Mucosa of gallbladder (tissue), 1 donor: ENCODE measurements around the gene PFN1. TPM values are rescaled to one million over a fixed set of nuclear protein-coding genes. Genes with fewer than 3 reads are reported as not detected.

Experiments
- DNase-seq: peaks from one replicate; pipeline ENCODE4 v3.0.0-alpha.2; 2020; ENCODE audit warnings: low spot score
- total RNA-seq: library from RNA; stranded (reverse); gene quantifications from one replicate; pipeline ENCODE4 v1.2.1, GENCODE V29; 2021
- donor health status: DM: no; HTN: no; CAD: no.

PFN1 gene
- total RNA-seq, 1 donor from 2014 or later, result 484 TPM

DNA sequence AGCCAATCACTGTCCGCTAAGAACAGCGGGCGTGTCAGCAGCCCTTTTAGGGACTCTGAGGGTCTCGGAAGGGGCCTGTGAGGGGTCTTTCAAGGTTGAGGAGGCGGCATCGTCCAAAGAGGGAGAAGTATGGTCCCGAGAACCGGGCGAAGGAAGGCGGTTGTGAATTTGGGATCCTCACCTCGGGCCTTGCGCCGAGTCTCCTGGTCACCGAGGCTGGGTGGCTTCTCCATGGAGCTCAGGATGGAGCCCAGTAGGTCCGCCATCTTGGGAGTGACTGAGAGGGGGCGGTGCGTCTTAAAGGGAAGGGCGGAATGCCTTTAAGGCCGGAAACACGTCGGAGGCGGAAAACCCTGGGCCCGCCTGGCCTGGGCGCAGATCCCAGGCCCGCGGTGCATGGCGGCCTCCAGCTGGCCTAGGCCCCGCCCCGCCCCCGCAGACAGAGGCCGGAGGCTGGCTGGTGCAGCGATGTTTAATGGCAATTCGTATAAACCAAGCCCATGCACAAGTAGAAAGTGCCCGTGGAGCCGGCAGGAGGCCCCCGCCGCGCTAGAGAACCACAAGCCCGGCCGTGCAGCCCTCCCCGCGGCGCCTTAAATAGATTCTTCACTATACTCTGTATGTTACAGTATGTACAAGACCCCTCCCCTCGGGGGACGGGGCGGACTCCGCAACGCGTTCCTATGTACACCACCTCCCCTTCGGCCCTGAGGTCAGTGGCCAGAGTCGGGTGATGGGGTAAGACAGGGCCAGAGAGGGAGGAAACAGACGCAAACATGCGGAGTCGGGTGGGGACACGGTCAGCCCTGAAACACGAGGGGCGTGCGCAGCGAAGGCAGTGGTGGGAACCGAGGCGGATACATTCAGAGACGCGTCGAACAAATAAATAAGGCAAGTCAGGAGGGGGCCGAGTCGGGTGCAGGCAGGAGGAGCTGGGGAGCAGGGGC, 19.5 kb upstream of the PFN1 start, which contains the start of gene SPAG7:
Gene SPAG7, minus strand, starts transcription at position 279 of the 947 bp plus-strand sequence. Its CDS starts 13 bp downstream, at position 266.
- DNase-seq, result peak; percentile 96

DNA sequence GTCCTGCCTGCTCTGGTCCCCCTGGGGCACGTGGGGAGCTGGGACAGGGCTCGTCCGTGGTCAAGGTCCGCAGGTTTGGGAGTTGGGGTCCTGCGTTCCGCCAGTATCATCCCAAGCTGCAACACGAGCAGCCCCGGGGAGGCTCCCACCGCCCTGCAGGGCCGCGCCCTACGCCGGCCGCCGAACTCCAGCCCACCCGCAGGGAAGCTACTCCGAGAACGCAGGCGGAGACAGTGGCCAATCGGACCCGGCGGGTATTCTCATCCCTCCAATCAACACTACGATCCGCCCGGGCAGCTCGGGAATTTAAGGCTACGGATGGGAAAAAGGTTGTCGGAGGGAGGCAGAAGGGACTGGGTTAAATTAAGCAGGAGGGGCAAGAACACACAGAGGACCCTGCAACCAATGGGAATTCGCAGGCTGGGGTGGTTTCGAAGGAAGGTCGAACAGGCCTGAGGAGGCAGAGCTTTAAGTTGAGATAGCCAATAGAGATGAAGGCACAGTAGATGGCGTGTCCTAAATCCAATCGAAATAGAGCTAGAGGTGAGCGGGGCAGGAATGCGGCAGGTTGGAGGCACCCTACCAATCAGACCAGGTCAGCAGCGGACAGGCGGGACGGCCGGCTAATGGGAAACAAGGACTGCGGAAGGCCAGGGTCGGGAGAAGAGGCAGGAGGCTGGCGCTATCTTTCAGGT, 18.7 kb upstream of the PFN1 start:
- peak; percentile 99 for DNase-seq

DNA sequence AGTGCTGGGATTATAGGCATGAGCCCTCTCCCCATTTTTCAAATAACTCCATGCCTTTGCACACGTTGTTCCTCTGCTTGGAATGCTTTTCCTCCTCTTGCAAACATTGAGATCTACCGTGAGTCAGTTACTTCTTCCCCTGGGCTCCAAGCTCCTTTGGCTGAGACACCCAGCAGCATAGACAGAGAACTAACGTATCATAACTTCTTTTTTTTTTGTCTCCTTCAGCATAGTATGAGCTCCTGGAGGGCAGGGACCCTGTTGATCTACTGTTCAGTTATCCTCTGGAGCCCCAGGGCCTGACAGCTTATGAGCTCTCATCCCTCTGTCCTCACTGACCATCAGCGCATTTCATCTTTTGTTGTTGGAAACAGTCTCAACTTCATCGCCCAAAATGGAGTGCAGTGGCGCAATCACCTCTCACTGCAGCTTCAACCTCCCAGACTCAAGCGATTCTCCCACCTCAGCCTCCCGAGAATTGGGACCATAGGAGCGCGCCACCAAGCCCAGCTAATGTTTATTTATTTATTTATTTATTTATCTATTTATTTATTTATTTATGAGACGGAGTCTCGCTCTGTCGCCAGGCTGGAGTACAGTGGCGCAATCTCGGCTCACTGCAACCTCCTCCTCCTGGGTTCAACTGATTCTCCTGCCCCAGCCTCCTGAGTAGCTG, 17.1 kb upstream of the PFN1 start:
- no peak for DNase-seq

DNA sequence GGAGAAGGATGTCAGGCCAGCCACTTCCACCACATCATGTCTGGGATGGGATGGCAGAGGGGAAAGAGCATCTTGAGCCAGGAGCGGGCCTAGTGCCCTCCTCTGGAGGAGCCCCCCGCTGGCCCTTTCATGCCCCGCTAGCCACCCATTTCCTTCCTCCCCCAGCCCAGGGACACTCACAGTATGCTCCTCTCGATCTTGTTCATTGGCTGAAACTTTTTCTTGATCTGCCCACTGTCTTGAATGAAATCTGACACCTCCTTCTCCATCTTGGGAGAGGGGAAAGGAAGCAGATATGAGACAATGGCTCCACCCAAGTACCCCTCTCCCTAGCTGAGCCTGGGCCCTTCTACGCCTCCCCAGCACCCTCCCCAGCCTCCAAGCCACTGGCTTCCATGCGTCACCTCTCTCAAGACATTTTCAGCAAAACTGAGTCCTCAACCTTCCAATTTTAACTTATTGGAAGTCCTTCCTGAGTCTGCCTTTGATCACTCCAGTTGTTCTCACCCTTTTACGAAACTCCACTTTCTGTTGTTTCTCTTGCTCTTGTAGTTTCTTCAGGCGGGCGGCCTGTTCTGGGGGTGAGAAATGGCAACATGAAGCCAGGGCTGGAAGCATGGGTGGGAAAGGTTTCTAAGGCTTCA, 12.1 kb upstream of the PFN1 start:
- DNase-seq, result no peak

DNA sequence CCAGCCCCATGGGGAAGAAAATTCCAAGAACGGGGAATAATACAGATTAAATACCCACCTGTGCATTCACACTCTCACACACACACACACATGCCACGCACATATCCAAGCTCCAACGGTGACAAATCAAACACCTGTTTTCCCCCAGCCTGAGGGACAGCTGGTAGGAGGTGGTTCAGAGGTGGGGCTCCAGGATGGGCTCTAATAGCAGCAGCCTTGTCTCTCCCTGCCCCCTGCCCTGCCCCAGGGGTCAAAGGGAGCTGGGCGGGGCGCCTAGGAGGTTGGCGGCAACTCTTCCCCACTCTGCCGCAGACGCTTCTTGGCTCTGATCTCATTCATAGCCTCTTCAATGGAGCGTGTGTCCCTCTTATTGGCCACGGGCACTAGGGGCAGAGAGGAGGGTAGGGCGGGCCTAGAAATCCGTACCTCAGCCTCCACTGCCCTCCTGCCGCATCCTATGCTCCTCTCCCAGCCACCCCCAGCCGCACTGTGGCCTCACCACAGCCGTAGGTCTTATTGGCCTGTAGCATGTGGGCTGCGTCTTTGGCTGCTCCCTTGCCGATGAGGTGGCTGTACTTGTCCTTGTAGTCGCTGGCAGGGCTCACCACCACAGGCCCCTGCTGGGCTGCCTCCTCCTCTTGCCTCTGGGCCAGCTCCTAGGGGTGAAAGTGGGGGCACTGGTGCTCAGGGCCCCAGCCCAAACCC, 11.1 kb upstream of the PFN1 start:
- DNase-seq, result no peak

DNA sequence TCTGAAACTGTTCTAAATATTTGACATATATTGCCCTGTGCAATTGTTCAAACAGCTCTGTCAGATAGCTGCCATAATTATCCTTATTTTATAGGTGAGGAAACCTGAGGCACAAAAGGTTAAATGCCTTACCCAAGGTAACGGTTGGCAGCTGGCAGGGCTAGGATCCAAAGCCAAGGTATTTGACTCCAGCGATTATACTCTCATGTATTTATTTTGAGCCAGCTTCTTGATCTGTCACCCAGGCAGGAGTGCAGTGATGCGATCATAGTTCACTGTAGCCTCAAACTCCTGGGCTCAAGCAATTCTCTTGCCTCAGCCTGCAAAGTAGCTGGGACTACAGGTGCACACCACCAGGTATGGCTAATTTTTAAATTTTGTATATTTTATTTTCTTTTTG, 9.8 kb upstream of the PFN1 start:
- no peak for DNase-seq

DNA sequence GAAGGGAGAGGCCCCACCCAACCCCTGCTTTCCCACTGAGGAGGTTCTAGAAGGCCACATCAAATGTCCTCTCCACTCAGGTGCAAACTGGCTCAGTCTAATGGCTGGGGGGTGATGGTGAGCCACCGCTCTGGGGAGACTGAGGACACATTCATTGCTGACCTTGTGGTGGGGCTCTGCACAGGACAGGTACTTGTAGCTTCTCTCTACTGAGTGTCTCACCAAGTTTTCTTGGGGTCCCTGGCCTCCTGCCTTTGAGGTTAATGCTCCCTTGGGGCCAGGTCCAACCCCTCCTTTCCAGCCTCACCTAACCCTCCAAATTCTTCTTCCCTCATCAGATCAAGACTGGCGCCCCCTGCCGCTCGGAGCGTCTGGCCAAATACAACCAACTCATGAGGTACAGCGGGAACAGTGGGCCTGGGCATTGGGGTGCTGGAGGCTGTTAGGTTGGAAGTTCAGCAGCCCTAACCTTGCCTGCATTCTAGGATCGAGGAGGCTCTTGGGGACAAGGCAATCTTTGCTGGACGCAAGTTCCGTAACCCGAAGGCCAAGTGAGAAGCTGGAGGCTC, 8.2 kb upstream of the PFN1 start:
- DNase-seq, result no peak

DNA sequence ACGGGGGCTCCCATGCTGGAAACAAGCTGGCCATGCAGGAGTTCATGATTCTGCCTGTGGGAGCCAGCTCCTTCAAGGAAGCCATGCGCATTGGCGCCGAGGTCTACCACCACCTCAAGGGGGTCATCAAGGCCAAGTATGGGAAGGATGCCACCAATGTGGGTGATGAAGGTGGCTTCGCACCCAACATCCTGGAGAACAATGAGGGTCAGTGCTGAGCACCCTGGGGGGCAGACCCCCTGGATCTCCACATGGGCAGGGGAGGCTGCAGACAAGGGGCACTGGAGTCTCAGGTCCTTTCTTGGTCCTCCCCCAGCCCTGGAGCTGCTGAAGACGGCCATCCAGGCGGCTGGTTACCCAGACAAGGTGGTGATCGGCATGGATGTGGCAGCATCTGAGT, 6.8 kb upstream of the PFN1 start:
- DNase-seq, result no peak

DNA sequence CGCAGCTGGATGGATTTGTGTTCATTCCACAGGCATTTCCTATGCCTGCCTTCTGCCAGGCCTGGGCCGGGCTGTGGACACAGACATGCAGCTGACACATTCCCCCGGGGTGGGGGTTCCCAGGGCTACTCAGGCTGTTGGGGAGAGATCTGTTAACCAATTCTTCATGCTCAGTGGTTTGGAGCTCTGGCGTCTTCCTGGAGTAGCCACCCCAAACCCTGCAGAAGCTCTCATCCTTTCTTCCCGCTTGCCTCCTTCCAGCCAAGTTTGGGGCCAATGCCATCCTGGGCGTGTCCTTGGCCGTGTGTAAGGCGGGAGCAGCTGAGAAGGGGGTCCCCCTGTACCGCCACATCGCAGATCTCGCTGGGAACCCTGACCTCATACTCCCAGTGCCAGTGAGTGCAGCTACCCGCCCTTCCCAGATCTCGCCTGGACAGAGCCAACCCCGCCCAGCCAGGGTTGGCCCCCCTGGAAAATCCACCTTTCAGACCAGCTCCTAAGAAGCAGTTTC, 5.2 kb upstream of the PFN1 start:
- no peak for DNase-seq

DNA sequence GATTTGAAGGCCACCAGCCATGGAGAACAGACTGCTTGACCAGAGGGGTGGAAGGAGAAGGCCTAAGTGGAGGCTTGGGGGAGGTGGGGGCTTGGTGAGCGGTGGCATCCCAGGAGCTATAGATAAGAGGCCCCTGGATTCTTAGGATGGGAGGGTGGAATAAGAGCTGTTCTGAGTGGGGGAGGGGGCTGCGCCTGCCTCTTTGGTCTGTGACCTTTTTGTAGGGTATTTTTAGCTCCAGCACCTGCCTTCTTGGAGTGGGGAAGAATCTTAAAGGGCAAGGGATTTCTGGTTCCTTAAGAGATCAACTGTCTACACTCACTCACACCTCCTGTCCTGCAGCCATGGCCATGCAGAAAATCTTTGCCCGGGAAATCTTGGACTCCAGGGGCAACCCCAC, 3.2 kb upstream of the PFN1 start:
- no peak for DNase-seq

DNA sequence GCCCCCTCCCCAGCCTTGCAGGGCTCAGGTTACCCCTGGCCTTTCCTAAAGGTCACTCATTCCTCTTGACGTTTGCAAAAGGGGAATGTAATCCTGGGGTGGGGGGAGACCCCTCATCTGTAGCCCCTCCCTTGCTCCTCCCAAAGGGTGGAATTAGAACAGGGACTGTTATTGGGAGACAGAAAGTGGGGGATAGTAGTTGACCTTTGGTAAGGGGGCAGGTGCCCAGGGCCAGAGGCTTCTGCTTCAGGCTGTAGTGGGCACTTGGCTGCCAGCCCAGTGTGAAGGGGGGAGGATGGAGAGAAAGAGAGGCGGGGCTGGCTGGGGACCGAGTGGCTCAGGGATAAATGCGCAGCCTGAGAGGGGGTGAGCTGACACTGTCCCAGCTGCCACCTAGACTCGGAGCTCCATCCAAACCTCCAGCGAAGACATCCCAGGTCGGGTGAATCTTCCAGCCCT, 2.4 kb upstream of the PFN1 start, which contains the start of gene ENO3:
Gene ENO3, plus strand, starts transcription at position 374 of the 459 bp plus-strand sequence. CDS start 711 bp downstream, outside the sequence.
- DNase-seq, result no peak

DNA sequence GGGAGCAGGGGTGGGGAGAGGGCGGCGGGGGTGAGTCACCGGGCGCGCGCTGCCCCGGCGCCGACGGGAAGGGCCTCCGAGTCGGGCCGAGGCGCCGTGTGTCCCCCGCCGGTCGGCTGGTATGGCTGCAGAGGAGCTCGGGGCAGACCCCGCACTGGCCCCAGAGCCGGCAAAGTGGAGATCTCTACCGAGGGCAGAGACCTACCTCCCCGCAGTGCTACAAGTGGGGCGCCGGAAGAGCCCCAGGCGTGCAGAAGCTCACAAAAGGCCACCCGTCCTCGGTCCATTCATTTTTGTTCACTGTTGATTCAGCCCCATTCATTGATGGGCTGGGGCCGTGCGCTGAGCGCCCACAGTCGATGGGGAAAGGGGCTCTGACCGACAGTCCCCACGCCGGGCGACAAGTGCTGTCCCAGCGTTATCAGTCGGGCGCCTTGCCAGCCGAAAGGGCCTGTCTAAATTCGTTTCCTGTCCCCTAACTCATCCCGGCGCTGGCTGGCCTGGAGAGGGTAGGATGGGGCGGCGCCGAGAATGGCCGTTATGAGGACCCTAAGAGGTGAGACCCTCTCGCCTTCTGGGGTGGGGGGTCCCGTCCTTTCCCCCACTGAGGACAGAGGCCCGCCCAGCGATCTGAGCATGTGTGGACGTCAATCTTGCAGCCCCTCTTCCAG, 1.9 kb upstream of the PFN1 start:
- DNase-seq, result peak; percentile 37

DNA sequence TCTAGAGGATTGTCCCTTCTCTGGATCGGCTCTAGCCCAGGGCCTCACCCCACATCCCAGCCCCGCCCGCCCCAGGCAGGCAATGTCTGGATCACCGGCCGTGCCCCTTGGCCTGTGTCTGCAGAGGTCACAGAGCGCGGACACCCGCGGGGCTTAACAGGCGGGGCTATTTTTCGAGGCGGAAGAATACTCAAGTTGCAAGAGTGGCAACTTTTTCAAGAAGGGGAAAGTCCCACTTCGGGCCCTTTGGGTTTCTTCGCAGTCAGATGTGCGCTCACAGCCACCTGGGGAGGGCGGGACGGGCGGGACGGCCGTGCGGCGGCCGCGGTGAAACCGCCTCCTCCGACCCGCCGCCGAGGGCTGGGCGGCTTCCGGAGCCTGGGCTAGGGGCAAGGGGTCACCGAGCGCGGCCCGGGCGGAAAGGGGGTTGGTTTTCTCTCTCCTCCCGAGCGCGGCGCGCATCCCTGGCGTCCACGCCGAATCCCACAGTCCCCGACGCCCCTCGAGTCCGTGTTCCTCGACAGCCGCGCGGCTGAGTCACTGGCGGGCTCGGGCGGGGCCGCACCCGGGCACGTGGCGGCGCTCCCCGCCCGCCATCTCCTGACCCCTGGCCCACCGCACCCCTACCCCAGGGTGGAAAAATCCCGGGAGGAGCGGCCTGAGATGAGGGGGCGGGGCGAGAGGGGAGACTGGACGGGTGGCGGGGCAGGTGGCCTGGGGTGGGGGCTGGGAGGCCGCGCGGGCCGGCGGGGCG, 1.2 kb upstream of the PFN1 start:
- DNase-seq, result peak; percentile 53

DNA sequence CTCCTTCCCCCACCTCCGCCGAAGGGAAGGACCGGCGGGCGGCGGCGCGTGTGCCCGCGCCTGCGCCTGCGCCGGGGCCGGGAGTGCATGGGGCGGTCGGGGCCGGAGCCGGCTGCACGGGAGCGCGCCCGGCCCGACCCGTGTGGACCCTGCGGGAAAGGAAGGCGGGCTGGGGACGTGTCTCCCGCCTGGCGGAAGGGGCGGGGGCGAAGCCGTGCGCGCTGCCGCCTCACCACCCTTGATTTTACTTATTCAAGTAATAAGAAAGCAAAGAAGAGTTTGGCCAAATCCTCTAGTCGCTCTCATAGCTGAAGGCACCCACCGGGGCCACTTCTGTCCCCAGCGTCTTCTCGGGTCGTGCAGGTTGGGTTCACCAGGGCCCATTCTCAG, 596 bp upstream of the PFN1 start:
- DNase-seq, result peak; percentile 81

DNA sequence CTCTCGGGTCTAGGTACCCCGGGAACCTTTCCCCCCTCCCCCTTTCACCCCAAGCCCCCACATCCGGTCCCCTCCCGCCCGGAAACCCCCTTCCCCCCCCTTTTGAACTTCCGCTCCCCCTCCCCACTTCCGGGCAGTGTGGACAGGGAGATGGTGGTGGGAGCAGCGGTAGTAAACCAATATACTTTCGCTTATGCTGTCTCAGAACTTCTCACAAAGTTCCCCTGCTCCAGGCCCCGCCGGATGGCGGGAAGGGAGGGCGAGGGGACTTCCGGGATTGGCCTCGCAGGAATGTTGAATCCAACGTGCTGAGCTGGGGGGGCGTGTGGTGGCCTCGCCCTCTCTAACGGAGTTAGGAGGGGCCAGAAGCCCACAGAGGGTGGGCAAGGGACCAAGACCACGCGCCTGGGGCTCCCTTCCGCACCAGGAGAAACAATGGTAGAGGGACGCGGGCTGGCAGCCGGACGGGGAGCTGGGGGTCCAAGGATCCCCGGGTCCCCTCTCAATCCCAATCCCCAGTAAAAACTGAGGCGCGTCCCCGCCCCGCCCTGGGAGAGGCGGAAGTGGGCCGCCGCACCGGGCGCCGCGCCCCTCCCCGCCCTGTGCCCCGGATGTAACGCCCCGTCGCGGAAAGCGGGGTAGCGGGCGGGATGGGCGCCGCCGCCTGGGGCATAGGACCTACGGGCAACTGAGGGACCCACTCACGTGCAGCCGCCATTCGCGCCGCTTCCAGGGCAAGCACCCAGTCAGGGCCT, 742 bp downstream of the PFN1 start:
- DNase-seq, result peak; percentile 36

DNA sequence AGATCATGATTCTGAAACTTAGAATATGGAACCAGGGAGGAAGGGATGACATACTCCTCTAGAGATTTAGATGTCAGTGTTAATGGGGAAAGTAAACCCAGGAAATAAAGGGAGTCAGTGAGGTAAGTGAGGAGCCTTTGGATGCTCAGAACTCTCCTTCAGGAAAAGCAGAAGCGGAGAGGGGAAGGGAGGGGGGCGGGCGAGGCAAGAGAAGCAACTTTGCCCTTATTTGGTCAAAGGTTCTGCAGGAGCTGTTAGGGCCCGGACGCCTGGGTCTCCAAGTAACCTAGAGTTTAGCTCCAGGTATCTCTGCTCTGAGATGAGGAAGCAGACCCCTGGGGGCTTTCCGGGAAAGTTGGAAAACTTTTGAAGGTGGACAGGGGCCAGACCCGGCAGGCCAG, 1.3 kb downstream of the PFN1 start:
- DNase-seq, result no peak

DNA sequence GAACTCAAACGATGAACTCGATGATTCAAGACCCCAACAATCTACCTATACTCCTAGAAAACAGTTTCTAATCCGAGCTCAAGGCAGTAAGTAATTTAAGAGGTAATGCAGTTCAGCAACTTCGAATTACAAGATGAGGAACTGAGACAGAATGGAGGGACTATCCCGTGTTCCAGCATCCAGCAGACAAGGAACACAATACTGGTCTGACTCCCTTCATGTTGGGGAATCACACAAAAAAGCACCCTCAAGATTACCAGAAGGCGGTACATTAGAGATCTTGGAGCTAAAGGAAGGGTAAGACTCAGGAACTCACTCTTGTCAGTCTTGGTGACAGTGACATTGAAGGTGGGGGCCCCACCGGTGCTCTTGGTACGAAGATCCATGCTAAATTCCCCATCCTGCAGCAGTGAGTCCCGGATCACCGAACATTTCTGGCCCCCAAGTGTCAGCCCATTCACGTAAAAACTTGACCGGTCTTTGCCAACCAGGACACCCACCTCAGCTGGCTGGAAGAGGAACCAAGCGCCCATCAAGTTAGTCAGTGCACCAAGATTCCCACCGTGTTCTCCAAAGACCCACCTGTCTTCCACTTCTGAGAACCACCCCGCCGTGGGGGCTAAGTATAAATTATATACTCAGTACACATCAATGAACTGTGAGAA, 1.9 kb downstream of the PFN1 start:
- DNase-seq, result no peak

DNA sequence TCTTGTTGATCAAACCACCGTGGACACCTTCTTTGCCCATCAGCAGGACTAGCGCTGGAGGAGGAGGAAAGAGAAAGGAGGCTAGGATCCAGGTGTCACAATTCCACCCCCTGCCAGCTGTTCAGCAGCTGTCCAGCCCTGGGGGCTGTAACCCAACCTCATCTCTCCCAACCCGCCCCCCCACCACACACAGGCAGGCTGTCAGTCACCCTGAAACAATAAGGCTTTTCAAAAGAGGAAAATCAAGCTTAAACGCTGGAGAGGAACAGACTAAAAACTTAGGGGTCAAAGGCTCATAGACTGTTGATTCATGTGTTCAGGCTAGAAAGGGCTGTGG, 2.4 kb downstream of the PFN1 start:
- DNase-seq, result no peak
